ENCODE results near the gene GRP. TPM values are rescaled to one million over a fixed set of nuclear protein-coding genes. Genes with fewer than 3 reads are reported as not detected.
A peak's percentile ranks its signal among the peaks of the same experiment; 100 is the strongest.
"Not testable (repeated sequence)": the region's sequence is repeated elsewhere in the genome, so short reads cannot be mapped to it uniquely, and the experiment has no call there.

Gene GRP
- total and polyA plus RNA-seq, 2 of the 4 experiments (the other 2 are of a cell fraction), result not detected

- Histone ChIP-seq H3K4me3 (ENCODE audit: insufficient read depth, low read depth, low read length) (no peak overlapping the region), H3K14ac (replicated peaks; ENCODE audit: low read depth, low read length) (no peak overlapping the region), H2BK120ac (ENCODE audit: low read depth, low read length) (no peak overlapping the region), H3K4me2 (ENCODE audit: low read depth, low read length) (no peak overlapping the region), H3K9ac (ENCODE audit: low read depth, low read length) (no peak overlapping the region), H4K20me1 (ENCODE audit: insufficient read depth, low read length) (no peaks in the 10 kb centered on the region), H3K23ac (ENCODE audit: low read depth, low read length) (no peak overlapping the region), H2BK15ac (ENCODE audit: low read depth, low read length) (no peak overlapping the region), H3K4ac (ENCODE audit: low read depth, low read length) (no peak overlapping the region), H3K9me1 (ENCODE audit: insufficient read depth, low read length) (no peaks in the 10 kb centered on the region), H2BK5ac (ENCODE audit: low read depth, low read length, poor library complexity, severe bottlenecking) (no peak overlapping the region), H3K27me3 (ENCODE audit: control insufficient read depth, insufficient read depth, low read length) (peaks cover 20% of the 10 kb centered on the region), H3K36me3 (ENCODE audit: control insufficient read depth, insufficient read depth, low read length) (no peaks in the 10 kb centered on the region), H2AK9ac (replicated peaks; ENCODE audit: low read depth, low read length, poor library complexity) (no peak overlapping the region), H3K18ac (ENCODE audit: low read depth, low read length) (no peak overlapping the region), H3K9me3 (ENCODE audit: control insufficient read depth, insufficient read depth, low read length) (no peaks in the 10 kb centered on the region), H4K5ac (ENCODE audit: low read depth, low read length) (no peak overlapping the region), H3K27ac (ENCODE audit: insufficient read depth, low read length) (no peak overlapping the region), H4K8ac (ENCODE audit: low read depth in 2 of 2, low read length in 2 of 2) (no peak overlapping the region), H3K56ac (ENCODE audit: extremely low read depth, insufficient read depth, low read length) (no peak overlapping the region), H3K4me1 (ENCODE audit: control insufficient read depth, insufficient read depth, low read length) (no peaks in the 10 kb centered on the region), H2BK20ac (ENCODE audit: low read depth, low read length) (no peak overlapping the region), H2AK5ac (ENCODE audit: low read depth, low read length) (no peak overlapping the region), H4K91ac (ENCODE audit: insufficient read depth, low read depth, low read length) (no peak overlapping the region), H2AFZ (replicated peaks; ENCODE audit: low read length, poor library complexity) (no peak overlapping the region), H3K79me1 (ENCODE audit: low read depth in 1 of 2, low read length in 2 of 2) (no peaks in the 10 kb centered on the region)
- DNase-seq (peak; percentile 80), ATAC-seq (ENCODE audit: low read depth) (peak; percentile 98)
- 0% methylated on average over 2 of the region's 5 CpGs; no CpG with 5 or more reads in 1 of the 2 experiments for WGBS, 2 experiments (ENCODE audit: extremely low coverage in 2 of 2, insufficient read length in 1 of 2)
- ChIA-PET CTCF (interaction anchor here (0.6 to 3.5 kb wide), 14 partner anchors 9 to 534 kb away, joined by 3 to 40 read pairs (median 3); no protein-coding TSS in a partner anchor), POLR2A (ENCODE audit: unreplicated experiment) (no interaction called here)
- BruUV-seq (replicated peaks), result no TSS peak
- in situ Hi-C loops (cut with MboI; ENCODE audit: low sequenced_read_pairs), result no loop called here
- dilution Hi-C loops (cut with HindIII; ENCODE audit: low sequenced_read_pairs, unreplicated experiment), result no loop called here
- no peak for TF ChIP-seq ELK1 (IDR thresholded peaks at IDR 0.05; ENCODE audit: borderline replicate concordance, low read depth, low read length)
- TF ChIP-seq MAFK (IDR thresholded peaks at IDR 0.05; ENCODE audit: low read depth, low read length), result peak; percentile 60; the same call in 1 of the 2 replicates
- TF ChIP-seq RAD21 (IDR thresholded peaks at IDR 0.05; ENCODE audit: low read length), result peak; percentile 71
- peak; percentile 66 for TF ChIP-seq SMC3 (IDR thresholded peaks at IDR 0.05; ENCODE audit: low read depth, low read length)
- peak; percentile 77 for TF ChIP-seq CTCF (conservative IDR thresholded peaks at IDR 0.05; ENCODE audit: low read depth, low read length)
- intact Hi-C loops (cut with micrococcal nuclease), result loop anchor here (1.0 to 10.0 kb wide), 4 partner anchors 59 to 574 kb away; no protein-coding TSS in a partner anchor
Observed at GRCh38 chr18:59249199-59249774, 29.3 kb downstream of the GRP start.

- H2BK120ac ChIP-seq (ENCODE audit: low read depth, low read length); H2BK20ac ChIP-seq (ENCODE audit: low read depth, low read length); H2BK15ac ChIP-seq (ENCODE audit: low read depth, low read length); H4K20me1 ChIP-seq (ENCODE audit: insufficient read depth, low read length); H3K14ac ChIP-seq (replicated peaks; ENCODE audit: low read depth, low read length); H4K8ac ChIP-seq (ENCODE audit: low read depth in 2 of 2, low read length in 2 of 2); DNase-seq; H3K9me1 ChIP-seq (ENCODE audit: insufficient read depth, low read length); H2AFZ ChIP-seq (replicated peaks; ENCODE audit: low read length, poor library complexity); H3K18ac ChIP-seq (ENCODE audit: low read depth, low read length); H3K56ac ChIP-seq (ENCODE audit: extremely low read depth, insufficient read depth, low read length); intact Hi-C loops (cut with micrococcal nuclease); H3K79me1 ChIP-seq (ENCODE audit: low read depth in 1 of 2, low read length in 2 of 2); H3K4ac ChIP-seq (ENCODE audit: low read depth, low read length); H3K4me2 ChIP-seq (ENCODE audit: low read depth, low read length); H2BK5ac ChIP-seq (ENCODE audit: low read depth, low read length, poor library complexity, severe bottlenecking); H3K4me3 ChIP-seq (ENCODE audit: insufficient read depth, low read depth, low read length); H4K5ac ChIP-seq (ENCODE audit: low read depth, low read length); H3K9me3 ChIP-seq (ENCODE audit: control insufficient read depth, insufficient read depth, low read length); H3K27me3 ChIP-seq (ENCODE audit: control insufficient read depth, insufficient read depth, low read length); H3K23ac ChIP-seq (ENCODE audit: low read depth, low read length); H3K27ac ChIP-seq (ENCODE audit: insufficient read depth, low read length); dilution Hi-C loops (cut with HindIII; ENCODE audit: low sequenced_read_pairs, unreplicated experiment); CTCF ChIA-PET; ATAC-seq (ENCODE audit: low read depth); BruUV-seq (replicated peaks); H3K4me1 ChIP-seq (ENCODE audit: control insufficient read depth, insufficient read depth, low read length); H2AK5ac ChIP-seq (ENCODE audit: low read depth, low read length); H3K36me3 ChIP-seq (ENCODE audit: control insufficient read depth, insufficient read depth, low read length); H3K9ac ChIP-seq (ENCODE audit: low read depth, low read length); H4K91ac ChIP-seq (ENCODE audit: insufficient read depth, low read depth, low read length); H2AK9ac ChIP-seq (replicated peaks; ENCODE audit: low read depth, low read length, poor library complexity); POLR2A ChIA-PET (ENCODE audit: unreplicated experiment); in situ Hi-C loops (cut with MboI; ENCODE audit: low sequenced_read_pairs): not testable (repeated sequence)
- WGBS, 2 experiments (ENCODE audit: extremely low coverage in 2 of 2, insufficient read length in 1 of 2), result no CpG with 5 or more reads among the region's 30 CpGs
Observed at GRCh38 chr18:59255491-59255890, 35.5 kb downstream of the GRP start.
